LoVo (cell line): ENCODE results near the gene TRABD2B.
"Not testable (repeated sequence)": the region's sequence is repeated elsewhere in the genome, so short reads cannot be mapped to it uniquely, and the experiment has no call there.

Source experiments
- DNase-seq: peaks from one replicate; pipeline ENCODE4 v3.0.0-alpha.2; 2016; ENCODE audit warnings: low spot score

Gene TRABD2B

GRCh38 chr1:47967864-47968555 is 29.2 kb downstream of the TRABD2B start:
- DNase-seq: no peak

- no peak for DNase-seq
Measured at GRCh38 chr1:47965816-47966215, 31.4 kb downstream of the TRABD2B start.

- DNase-seq: no peak
Measured at GRCh38 chr1:47964636-47965035, 32.5 kb downstream of the TRABD2B start.

GRCh38 chr1:47963568-47964358 is 33.4 kb downstream of the TRABD2B start:
- no peak for DNase-seq

GRCh38 chr1:47962750-47963492 is 34.3 kb downstream of the TRABD2B start:
- no peak for DNase-seq

GRCh38 chr1:47961835-47962234 is 35.4 kb downstream of the TRABD2B start:
- not testable (repeated sequence) for DNase-seq

- DNase-seq: not testable (repeated sequence)
Measured at GRCh38 chr1:47956491-47956890, 40.7 kb downstream of the TRABD2B start.

- no peak for DNase-seq
Measured at GRCh38 chr1:47953661-47954060, 43.5 kb downstream of the TRABD2B start.

- no peak for DNase-seq
Measured at GRCh38 chr1:47951545-47952235, 45.5 kb downstream of the TRABD2B start.

GRCh38 chr1:47951026-47951425 is 46.2 kb downstream of the TRABD2B start:
- DNase-seq: no peak

- DNase-seq: no peak
Measured at GRCh38 chr1:47950471-47950870, 46.7 kb downstream of the TRABD2B start.

- peak; percentile 7 for DNase-seq
Measured at GRCh38 chr1:47948126-47948525, 49.1 kb downstream of the TRABD2B start.

- no peak for DNase-seq
Measured at GRCh38 chr1:47947531-47947930, 49.7 kb downstream of the TRABD2B start.

GRCh38 chr1:47944561-47944960 is 52.6 kb downstream of the TRABD2B start:
- no peak for DNase-seq

GRCh38 chr1:47942240-47942629 is 55.0 kb downstream of the TRABD2B start:
- DNase-seq: no peak

GRCh38 chr1:47941609-47942239 is 55.5 kb downstream of the TRABD2B start:
- peak; percentile 41 for DNase-seq

- no peak for DNase-seq
Measured at GRCh38 chr1:47940779-47941178, 56.4 kb downstream of the TRABD2B start.

GRCh38 chr1:47940326-47940725 is 56.9 kb downstream of the TRABD2B start:
- DNase-seq: no peak

- no peak for DNase-seq
Measured at GRCh38 chr1:47938520-47938919, 58.7 kb downstream of the TRABD2B start.

- DNase-seq: no peak
Measured at GRCh38 chr1:47937586-47938254, 59.5 kb downstream of the TRABD2B start.

- no peak for DNase-seq
Measured at GRCh38 chr1:47936916-47937551, 60.2 kb downstream of the TRABD2B start.
